Gastrocnemius medialis (tissue), 4 donors: ENCODE results near the gene EPX.

ENCODE experiments used
- CTCF ChIP-seq, 5 experiments: fragments of 450-650 bp in 3 of 5; fragments of 200-600 bp in 2 of 5; sonication (generic) in 2 of 5; IDR thresholded peaks in 4 of 5; conservative IDR thresholded peaks in 1 of 5; 1 replicate in 4 of 5; 2 replicates in 1 of 5; pipeline ENCODE4 v1.5.1; 2016 to 2019; ENCODE audit warnings: antibody characterized with exemption in 5 of 5, mild to moderate bottlenecking in 3 of 5, moderate library complexity in 3 of 5
- POLR2A ChIP-seq, 2 donors: fragments of 450-650 bp; IDR thresholded peaks; one replicate each; pipeline ENCODE4 v1.6.1; 2017; ENCODE audit warnings: antibody characterized with exemption in 2 of 2, mild to moderate bottlenecking in 2 of 2, moderate library complexity in 2 of 2

GRCh38 chr17:58208344-58208743, 15.8 kb downstream of the EPX start:
- TF ChIP-seq POLR2A (IDR thresholded peaks at IDR 0.05), result no peak
- no peak for TF ChIP-seq CTCF (IDR thresholded peaks at IDR 0.05 in 4 of 5, conservative IDR thresholded peaks at IDR 0.05 in 1 of 5)
